Measurements from ENCODE around the gene TMEM117.

DNA sequence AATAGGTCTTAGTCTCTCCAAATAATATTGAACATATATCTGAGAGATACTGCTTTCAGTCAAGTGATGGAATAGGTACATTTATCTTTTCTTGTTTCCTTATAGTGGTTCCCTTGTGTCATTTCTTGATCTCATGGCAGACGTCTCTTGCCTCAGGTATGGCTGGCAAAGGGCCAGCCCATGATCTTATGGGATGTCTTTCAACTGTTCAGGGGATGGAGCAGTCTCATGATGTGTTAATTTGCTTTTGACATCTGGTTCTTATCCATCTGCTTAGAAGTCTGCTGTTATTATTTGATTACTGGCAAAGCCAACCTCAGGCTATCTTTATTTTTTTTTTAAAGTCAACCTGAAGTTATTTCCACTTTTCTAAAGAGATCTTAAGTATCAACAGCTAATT is 262.9 kb downstream of the TMEM117 start:
- TF ChIP-seq, protein P1, sequence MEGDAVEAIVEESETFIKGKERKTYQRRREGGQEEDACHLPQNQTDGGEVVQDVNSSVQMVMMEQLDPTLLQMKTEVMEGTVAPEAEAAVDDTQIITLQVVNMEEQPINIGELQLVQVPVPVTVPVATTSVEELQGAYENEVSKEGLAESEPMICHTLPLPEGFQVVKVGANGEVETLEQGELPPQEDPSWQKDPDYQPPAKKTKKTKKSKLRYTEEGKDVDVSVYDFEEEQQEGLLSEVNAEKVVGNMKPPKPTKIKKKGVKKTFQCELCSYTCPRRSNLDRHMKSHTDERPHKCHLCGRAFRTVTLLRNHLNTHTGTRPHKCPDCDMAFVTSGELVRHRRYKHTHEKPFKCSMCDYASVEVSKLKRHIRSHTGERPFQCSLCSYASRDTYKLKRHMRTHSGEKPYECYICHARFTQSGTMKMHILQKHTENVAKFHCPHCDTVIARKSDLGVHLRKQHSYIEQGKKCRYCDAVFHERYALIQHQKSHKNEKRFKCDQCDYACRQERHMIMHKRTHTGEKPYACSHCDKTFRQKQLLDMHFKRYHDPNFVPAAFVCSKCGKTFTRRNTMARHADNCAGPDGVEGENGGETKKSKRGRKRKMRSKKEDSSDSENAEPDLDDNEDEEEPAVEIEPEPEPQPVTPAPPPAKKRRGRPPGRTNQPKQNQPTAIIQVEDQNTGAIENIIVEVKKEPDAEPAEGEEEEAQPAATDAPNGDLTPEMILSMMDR (IDR thresholded peaks at IDR 0.05) = no peak
- TF ChIP-seq POLR2AphosphoS5 (IDR thresholded peaks at IDR 0.05) (no peak), EP300 (IDR thresholded peaks at IDR 0.05) (no peak)

Data from stomach (tissue), 4 donors.